Cortex of kidney (tissue), 1 donor: ENCODE results near the gene ANTXRL.
"Not testable (repeated sequence)": the region's sequence is repeated elsewhere in the genome, so short reads cannot be mapped to it uniquely, and the experiment has no call there.

Source experiments
- DNase-seq: peaks from one replicate; lab custom pipeline; 2025; lab: John Stamatoyannopoulos, UW

The ANTXRL gene

DNA sequence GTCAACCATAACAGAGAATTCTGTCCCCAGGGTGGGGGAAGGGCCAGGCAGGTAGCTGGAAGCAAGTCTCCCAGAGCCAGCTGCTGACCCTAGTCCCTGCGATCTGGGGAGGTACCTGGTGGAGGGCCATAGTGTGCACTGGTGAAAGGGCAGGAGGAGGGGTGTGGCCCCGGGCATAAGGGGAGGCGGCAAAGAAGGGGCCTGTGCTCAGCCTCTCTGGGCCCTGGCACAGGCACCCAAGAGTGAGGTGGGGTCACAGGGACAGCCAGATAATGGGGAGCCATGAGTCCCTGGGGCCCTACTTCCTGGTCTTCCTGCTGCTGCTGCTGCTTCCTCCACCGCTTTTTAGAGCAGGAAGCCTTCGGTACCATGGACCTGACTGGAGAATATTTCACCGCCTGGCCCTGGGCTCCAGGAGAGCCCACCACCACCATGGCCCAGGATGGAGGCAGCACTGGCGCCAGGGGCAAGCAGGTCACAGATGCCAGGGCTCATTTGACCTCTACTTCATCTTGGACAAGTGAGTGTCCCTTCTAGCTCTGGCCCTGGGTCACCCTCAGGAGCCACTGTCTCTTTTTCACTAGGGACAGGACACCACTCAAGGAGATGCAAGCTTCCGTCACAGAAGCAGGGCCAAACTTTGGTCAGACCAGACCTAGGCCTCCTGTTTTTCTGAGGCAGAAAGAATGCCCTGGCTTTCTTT is at the start of gene ANTXRL:
Gene ANTXRL (plus strand): TSS at position 7 of the 703 bp plus-strand sequence. CDS start 266 bp downstream, at position 273.
- DNase-seq: no peak

DNA sequence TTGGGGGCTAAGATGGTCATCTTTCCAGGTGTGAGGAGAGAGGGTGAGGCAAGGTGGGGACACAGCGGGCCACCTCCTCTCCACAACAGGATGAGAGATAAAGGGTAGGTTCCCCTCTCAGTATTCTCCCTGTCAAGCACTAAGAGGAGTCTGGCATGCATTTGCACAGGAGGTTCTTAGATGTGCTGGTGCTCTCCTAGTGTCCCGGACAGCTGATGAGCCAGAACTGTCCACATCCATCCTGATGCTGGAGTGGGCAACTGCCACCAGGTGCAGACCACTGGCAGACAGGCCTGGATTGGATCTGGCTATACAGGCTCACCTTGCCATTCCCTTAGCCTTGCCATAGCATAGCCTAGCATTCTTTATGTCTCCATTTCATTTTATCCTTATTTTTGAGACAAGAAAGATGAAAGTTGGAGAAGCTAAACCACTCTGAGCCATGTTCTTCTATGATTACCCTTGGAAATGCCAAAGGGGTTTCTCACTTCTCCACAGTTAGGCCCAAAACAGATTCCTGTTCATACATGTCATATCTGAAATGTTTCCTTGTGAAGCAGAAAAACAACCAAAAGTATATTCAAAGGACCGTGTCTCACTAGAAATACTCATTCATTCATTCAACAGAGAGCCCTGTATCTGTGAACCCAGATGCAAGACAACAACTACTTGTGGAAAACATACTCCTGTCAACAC is 48.8 kb upstream of the ANTXRL start:
- no peak for DNase-seq

DNA sequence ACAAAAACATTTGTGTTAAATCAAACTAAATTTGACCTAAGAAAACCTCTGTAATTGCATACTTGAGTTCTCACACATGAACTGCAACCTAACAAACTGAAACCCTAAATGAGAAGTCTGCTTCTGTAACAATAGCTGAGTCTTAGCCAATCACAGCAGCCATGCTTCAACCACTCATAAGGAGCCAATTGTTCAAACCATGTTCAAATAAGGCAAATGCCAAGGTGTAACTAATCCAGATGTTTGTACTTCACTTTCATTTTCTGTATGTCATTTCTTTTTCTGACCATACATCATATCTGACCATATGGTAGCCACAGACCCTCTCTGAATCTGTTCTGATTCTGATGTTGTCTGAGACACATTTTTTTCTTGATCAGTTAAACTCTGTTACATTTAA is 47.5 kb upstream of the ANTXRL start:
- no peak for DNase-seq

DNA sequence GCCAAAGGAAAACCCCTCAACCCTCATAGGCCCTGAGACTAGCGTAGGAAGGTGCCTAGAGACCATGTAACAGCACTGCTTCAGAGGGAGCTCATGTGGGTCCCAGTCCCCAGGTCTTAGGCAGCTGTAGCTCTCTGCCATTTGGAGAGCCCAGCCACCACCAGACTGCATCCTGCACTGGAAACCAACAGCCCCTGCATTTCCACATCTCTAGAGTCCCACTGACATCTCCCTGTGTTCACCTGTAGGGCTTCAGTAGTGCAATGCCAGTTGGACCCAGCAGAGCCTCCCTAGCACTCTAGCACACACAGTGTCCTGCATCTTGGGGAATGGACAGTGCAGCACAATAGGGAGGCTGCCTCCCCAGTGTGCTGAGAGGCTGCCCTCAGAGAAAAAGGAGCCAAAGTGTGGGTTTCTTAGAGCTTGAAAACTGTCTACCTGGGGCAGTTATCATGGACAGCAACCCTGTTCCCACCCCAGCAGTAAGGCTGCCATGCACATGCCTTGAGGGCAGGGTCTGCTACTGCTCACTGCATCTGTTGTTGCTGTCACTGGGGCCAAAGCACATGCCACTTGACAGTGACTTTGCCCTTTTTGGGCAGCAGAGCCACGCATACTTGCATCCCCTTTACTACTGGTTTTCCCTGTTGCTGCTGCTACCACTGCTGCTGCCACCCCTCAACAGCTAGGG is 46.7 kb upstream of the ANTXRL start:
- DNase-seq: no peak

DNA sequence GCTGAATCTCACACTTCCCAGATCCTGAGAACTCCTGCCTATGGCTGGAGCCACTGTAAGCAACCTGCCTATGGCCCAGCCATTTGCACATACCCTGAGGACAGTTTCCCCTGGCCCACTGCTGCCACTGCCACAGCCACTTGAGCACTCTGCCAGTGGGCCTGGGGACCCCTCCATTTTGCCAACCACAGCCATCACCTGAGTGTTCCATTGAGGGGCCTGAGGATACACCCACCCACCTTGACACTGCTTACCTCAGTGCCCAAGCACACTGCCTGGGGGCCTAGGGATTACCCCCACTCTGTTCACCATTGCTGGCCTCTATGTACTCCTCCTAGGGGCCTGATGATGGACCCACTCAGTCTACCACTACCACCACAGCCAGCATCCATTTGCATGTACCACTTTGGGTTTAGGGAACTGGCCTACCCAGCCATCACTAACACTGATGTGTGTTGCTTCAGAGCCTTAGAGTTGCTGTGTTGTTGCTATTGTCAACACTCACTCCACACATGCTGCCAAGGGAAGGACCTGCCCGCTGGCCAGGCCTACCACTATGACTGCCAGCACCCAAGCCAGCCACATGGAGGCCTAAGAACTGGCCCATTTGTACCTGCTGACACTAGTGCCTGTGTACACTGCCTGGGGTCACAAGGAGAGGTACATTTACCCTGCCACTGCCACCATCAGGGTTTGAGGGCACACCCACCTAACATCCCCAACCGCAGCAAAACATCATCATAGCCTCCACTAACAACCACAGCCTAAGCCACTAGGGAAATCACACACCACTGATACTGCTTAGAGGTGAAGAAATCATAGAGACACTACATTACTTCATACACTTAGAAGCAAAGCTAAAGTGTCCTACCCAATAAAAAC is 45.9 kb upstream of the ANTXRL start:
- no peak for DNase-seq

DNA sequence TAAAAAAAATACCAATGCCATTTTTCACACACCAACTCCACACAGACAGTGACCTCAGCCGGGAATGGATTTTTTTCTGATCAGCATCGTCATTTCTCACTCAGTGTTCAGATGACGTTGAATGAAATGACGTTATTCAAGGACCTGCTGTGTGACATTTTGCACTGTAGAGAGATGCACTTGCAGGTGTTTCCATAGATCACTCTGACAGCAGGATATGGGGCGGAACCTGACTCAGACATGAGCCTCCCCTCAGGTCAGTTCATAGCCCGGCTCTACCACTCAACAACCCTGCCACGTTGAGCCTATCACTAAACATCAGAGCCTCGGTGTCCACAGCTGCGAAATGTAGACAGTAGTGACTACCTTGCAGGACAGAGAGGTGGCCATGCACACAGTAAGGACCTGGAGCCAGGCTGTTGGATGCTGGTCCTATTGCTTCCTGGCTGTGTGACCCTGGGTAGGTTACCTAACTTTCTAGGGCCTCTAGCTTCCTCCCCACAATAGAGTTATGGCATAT is 41.4 kb upstream of the ANTXRL start:
- DNase-seq: no peak

DNA sequence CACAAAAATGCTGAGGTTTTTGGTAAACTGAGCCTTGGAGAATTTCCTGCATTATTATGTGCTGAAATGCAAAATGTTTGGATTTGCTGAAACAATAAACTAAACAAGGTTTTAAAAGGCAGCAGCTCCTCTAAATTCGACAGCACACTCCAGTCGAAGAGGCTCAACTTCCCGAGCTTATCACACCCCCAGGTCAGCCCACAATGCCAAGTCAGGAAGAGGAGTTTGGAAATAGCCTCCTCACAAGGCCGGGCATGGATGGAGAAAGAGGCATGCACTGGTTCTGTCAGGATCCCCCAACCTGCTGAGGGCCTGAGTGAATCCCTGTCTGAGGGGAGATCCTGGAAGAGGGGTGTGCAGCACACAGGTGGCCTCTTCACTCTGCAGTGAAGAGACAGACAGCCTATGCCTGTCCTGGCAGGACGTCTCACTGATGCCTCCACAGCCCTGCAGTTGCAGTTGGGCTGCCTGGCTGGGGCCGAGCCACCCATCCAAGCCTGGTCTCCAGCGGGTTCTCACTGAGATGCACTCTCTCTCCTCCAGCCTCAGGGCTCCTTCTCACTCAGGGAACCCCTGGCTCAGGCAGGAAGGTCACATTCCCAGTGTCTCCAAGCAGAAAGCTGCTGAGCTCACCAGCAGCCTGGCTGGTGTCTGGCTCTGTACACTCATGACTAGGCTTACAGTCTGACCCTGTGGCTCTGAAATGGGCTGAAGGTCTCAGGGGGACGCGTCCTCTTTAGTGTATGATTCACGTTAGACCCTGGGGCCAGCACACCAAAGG is 40.2 kb upstream of the ANTXRL start:
- not testable (repeated sequence) for DNase-seq

DNA sequence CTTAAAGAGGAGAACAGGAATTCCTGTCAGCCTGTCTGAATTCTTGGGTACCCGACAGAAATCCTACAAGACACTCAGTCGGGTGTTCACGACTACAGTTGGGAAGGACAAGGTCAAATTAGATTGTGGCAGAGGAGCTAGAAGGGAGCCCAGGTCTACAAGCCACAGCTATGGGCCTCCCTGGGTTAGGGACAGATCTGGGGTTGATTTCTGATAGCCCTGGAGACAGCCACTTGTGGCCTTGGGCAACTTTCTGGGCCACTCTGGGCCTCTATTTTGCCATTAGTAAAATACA is 39.7 kb upstream of the ANTXRL start:
- no peak for DNase-seq

DNA sequence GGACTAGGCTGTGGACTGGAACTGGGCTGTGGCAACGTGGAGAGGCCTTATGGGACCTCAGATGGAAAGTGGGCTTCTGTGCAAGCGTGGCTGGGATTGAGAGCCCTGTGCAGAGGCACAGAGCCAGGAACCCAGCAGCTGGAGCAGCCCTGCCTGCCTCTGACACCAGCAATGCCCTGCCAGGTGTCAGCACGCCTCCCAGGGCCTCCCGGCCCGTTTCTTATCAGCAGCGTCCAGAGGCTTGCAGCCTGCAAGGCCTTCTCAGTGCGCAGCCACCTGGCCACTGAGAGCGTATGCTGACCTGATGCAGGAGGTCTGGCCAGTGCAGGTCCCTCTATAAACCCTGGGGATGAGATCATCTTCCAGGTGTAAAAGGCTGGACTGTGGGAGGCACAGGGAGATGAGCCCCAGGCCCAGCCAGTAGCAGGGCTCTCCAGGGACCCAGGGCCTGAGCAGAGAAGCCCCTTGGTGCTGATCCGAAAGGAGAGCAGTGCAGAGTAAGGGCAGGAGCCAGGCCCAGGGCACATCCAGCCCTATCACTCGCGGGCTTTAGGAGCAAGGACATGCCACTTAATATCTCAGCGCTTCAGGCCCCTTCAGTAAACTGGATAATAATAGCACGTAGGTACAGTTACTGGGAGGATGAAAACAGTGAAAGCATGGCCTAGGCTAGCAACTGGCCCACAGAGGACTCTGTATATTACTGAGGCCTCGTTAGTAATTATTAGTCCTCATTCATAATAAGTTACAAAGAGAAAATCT is 38.8 kb upstream of the ANTXRL start:
- no peak for DNase-seq

DNA sequence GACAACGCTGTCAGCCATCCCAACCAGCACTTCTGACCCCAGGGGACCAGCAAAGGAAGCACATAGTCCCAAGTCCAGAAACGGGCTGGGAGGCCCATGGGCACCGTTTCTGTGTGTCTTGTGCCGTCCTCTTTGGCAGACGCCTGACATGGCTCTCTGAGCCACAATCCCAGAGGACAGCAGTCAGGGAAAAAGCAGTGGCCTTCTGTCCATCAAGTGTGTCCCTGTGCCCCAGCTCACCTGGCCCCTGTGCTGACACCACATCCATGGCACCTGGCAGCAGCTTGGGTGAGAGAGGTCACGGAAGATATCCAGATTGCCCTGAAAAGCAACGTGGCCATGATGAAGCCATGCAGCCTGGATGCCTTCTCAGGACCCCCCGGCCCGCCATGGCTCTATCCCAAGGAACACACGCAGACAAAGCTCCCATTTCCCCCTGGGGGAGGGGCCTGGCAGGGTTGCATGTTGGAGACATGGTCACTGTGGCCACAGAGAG is 38.1 kb upstream of the ANTXRL start:
- no peak for DNase-seq

DNA sequence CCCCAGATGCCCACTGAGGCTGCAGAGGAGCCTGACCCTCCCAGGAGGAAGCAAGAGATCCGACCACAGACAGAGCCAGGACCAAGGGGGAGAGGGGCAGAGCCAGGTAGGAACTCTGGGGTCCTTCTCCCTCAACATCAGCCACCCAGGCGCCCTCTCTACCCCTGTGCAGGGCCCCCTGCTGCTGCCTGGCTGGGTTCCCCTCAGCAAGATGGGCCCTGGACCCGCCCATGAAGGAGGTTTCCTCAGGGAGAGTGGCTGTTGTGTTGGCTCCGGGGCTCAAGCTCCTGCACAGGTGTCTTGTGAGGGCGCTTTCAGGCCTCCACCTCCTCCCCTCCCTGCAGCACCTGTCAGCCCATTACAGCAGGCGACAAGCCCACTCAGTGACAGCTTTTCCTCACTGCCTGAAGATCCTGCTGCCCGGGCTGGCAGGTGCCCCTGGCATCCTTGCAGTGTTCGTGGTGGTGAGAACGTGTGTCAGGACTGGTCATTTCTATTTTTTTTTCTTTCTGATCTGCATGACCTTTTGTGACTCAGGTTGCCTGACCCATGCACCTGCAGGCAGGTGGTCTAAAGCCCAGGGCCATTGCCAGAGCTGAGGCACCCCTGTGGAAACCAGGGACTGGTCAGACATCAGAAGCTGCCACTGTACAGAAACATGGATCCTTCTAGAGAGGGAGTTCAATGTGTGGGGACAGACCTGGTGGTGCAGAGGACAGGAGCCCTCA is 37.0 kb upstream of the ANTXRL start:
- DNase-seq: not testable (repeated sequence)

DNA sequence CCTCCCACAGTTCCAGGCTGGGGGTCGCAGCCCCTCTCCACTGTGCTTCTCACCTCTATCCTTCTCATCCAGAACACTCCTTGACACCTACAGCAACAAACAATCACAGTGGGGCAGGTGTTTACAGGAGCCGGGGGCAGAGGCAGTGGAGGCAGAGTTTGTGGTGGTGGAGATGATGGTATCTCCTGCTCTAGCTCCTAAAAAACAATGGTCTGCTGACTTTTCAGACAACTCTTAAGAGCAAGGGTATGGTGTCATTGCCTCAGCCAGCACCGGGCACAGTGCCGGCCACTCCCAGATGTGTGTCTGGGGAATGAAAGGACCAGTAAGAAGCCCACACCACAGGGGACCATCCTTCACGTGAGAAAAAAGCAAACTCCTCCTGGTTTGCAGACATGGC is 36.3 kb upstream of the ANTXRL start:
- no peak for DNase-seq

DNA sequence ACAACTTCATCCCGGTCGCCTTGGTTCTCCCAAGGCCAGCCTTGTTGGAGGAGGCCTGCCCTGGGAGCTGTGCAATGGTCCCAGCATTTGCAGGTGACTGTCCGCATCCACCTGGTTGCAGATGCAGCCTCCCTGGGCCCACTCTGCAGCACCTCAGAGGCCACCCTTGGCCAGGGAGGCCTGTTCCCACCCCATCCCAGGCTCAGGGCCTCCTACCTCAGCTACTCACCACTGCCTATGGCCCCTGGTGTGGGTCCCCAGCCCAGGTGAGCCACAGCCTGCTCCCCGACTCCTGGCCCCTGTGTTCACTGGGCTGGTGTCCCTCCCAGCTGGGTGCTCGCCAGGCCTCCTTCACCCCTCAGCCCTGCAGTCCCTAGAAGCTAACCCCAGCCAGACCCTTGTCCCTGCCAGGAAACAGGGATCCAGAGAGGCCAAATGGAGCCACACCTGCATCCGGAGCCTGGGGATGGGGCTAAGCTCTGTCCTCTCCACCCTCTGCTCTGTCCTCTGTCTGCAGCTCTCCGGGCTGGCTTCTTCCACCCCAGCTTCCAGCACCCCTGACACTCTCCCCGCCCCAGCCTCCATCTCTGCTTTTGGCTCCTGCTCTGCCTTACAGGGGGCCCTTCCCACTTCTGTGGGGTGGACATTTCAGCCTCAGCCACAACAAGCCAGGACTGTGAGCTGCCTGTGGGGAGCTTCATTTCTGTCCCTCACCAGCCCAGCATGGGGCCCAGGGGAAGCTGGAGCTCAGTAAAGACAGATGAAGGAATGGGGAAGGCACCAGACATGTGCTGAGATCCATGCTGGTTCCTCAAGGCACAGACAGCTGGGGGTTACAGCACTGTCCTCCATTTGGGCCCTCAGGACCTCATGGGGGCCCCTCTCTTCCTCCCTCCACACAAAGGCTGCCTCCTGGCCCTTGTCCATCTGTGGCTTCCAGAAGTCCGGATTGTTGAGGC is 35.6 kb upstream of the ANTXRL start:
- DNase-seq: no peak

DNA sequence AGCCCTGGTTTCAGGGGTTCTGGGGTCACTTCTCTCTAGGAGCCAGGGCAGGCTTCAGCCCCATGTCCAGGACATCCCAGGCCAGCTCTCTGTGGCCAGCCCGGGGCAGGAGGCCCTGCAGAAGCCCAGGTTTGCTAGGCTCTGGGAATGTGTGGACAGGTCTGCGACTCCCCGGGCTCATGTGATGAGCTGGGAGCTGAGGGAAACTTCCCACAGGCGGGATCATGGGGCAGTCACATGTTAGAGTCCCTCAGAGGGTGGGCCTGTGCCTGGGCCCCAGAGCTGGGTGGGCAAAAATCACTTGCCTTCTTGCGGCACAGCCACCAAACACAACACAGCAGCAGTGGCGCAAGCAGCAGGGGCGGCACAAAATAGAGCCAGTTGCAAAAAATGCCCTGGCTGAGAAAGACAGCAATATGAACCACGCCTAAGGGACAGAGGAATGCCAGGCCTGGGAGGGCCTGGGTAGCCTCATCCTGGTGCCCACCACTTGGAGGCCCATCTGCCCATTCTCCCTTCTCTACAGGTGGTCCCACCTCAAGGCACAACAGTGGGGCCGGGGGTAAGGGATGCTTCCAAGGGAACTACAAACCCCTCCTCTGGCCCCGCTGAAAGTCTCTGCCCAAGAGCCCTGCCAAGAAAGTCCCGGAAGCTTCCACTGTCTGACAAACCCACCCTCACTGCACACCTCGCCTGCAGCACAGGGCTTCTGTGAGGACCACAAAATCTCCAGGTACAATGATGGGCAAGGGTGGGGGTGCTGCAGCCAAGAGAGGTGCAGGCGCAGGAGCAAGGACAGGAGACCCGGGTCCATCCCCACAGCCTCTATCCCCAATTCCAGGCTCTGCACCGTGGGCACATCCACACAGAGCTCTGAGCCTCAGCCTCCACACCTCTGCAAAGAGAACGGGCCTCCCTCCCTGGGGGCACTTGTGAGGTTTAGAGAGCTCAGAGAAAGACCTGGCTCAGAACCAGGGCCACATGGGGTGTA is 34.6 kb upstream of the ANTXRL start:
- DNase-seq: no peak

DNA sequence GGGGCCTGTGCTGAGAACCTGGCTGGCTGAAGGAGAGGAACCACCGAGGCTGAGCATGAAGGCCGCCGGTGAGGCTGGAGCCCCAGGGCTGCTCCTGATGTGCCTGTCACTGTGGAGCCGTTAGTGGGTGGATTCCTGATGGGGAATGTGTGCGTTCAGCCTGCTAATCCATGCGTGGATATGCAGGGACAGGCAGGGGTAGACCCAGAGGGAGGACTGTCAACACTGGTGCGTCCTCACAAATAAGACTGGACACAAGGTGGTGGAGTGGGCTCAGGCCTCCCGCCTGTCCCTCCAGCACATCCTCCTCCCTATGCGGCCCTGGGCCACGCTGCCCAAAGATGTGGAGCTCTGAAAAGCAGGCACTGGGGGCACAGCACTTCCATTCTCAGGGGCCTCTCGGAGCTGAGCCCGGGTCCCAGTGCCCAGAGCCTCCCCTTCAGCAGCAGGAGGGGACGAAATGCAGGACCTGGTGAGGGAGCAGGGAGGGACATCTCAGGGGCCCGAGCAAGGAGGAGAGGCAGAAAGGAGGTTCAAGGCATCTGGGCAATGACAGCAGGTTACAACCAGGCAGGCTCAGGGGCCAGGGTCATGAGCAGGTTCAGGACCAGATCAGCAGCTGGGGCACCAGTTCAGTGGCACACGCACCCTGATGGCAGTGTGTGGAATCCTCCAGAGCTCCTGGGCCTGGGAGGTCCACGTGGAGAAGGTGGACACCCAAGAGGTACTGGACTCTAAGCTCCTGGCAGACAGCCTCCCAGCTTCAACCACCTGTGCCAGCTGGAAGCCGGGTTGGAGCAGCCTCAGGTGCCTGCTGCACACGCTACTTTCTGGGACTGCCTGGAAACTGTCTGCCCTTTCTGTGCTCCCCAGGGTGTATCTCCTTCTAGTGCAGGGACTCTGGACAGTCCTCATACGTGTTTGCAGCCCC is 33.5 kb upstream of the ANTXRL start:
- DNase-seq: no peak

DNA sequence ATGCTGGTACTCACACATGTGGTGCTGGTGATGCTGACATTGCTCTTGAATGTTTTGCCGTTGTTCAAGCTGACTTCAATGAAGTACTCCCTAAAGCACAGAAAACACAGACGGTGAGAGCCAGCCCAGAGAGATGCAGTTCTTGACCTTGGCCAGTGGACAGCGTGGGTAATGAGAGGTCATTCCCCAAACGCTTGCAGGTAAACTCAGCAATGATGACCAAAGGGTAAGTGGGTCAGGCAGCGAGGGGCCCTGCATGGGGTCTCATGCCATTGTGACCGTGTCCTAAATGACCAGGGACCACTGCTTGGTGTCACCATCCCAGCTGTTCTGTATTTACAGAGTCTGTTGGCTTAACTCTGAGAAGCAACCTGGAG is 32.8 kb upstream of the ANTXRL start:
- DNase-seq: no peak
